Head of caudate nucleus (tissue), 42 donors: ENCODE data around the gene ZNHIT1.
"Not testable (repeated sequence)": the region's sequence is repeated elsewhere in the genome, so short reads cannot be mapped to it uniquely, and the experiment has no call there.

Source experiments
- DNase-seq, 42 donors: peaks; one replicate each; pipeline versions ENCODE4 v3.0.0 to v3.0.0-alpha.2; 2020 to 2021; ENCODE audit warnings: mixed read lengths in 7 of 42
- intact Hi-C: fragments of 100-400 bp; cut with DNase I; formaldehyde crosslinking; loops from one replicate; pipeline ENCODE4 v1.15.0; 2022

Gene ZNHIT1

DNA sequence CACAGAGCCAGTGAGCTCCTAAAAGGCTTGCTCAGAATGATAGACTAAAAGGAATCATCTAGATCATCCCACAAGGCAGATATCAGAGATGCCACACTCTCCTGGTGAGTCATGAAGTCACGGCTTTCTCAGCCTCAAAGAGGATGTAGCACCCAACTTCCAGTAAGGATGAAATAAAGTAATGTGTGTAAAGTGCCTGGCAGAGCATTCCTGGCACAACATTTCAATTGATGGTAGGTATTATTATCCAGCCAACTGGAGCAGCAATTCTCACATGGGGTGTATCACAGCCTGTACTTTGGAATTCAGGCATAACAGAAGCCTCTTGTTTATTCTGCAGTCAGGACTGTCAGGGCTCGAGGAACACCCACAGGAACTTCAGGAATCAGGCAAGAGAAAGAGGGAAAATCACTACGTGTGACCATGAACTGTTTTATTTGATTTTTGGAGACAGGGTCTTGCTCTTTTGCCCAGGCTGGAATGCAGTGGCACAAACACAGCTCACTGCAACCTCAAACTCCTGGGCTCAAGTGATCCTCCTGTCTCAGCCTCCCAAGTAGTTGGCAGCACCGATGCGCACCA lies 32.6 kb upstream of the ZNHIT1 start:
- DNase-seq, result peak in 13 of 42 donors; percentile 15 to 67 (median 45)
- intact Hi-C loops, result no loop called here

DNA sequence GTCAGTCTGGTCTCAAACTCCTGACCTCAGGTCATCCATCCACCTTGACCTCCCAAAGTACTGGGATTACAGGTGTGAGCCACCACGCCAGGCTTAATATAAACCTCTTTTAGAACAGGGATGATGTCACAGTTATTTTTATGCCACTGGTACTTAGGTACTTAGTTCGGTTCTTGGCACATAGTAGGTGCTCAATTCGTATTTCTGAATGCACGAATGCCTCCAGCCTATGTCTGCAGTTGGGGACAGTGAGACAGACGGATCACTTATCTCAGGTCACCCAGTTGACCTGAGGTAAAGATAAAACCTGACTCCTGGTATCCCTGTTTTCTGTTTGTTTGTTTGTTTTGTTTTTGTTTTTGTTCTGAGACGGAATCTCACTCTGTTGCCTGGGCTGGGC lies 31.8 kb upstream of the ZNHIT1 start:
- DNase-seq, result no peak
- intact Hi-C loops, result no loop called here

DNA sequence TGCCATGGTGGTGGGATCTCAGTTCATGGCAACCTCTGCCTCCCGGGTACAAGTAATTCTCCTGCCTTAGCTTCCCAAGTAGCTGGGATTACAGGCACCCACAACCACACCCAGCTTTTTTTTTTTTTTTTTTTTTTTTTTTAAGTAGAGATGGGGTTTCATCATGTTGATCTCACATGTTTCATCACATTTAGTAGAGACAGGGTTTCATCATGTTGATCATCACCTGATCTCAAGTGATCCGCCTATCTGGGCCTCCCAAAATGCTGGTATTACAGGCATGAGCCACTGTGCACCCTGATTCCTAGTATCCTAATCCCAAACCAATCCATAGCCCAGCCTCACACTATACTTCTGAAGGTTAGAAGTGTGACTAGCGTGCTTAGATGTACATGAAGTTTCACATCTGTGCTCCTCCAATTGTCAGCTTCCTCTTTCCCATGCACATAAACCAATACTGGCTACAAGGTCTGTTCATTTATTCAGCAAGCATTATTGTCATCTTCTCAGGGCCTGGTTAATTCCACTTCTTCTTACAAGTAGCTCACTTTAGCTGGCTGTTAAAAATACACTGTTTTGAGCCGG lies 31.0 kb upstream of the ZNHIT1 start:
- no peak for DNase-seq
- intact Hi-C loops, result no loop called here

DNA sequence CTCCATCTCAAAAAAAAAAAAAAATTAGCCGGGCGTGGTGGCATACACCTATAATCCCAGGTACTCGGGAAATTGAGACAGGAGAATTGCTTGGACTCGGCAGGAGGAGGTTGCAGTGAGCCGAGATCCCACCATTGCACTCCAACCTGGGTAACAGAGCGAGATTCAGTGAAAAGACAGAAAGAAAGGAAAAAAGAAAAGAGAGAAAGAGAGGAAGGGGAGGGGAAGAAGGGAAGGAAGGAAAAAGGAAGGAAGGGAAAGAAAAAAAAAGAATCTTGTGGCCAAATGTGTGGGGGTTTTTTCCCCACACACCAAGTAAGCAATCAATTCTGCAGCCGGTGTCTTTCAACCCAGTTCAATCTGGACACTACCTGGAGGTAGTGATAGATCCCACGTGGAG lies 28.9 kb upstream of the ZNHIT1 start:
- intact Hi-C loops, result no loop called here

DNA sequence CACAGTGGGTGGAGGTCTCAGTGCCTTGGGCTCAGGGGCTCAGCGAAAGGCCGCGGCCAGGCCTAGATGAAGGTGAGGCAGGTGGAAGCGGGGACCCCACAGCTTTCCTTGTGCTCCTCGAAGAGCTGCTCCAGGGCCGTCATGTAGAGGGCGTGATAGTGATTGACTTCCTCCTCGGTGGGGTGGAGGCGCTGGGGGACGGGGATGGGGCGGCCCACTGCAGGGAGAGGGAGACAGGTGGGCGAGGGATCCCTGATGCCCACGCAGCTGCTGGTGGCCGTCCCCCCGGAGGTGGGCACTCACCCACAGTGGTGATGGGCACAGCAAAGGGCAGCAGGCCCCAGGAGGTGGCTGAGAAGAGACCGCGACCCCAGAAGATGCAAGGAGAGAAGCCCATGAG lies 22.1 kb upstream of the ZNHIT1 start:
- no peak for DNase-seq
- intact Hi-C loops, result no loop called here

More for the DNA sequence above, 28.9 kb upstream of the ZNHIT1 start:
- no peak for DNase-seq

DNA sequence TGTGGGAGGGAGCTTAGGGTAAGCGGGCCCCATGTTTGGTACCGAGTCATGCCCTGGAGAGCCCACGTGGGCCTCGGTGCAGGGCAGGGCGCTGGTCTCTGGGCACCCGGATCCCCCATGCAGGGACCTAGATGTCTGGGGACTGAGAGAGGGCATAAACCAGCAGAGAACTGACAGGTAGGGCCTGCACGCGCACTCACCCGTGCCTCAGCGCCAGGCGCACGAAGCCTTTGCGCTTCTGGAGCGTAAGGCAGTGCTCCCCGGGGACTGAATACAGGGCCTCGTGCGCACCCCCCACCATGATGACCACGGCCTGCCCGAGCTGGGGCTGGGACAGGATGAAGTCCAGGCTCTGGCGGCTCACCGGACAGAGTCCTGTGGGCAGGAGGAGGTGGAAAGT lies 20.0 kb upstream of the ZNHIT1 start:
- no peak for DNase-seq
- intact Hi-C loops, result no loop called here

DNA sequence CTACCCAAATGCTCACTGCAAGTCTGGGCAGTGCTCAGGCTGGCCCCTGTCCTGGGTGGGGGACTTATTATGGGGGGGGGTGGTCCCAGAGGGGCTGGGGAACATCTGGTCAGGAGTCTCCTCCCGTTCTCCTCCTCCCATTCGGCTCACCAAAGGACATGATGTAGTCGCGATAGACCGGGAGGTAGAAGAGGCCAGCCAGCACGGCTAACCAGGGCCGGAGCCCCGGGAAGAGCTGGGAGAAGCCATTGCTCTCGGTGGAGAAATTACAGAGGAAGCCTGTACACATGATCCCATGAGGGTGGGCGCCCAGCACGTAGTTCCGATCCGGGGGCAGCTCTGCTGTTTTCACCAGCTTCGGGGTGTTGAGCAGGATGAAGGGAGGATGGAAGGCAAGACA lies 19.5 kb upstream of the ZNHIT1 start:
- intact Hi-C loops, result no loop called here
- no peak for DNase-seq

DNA sequence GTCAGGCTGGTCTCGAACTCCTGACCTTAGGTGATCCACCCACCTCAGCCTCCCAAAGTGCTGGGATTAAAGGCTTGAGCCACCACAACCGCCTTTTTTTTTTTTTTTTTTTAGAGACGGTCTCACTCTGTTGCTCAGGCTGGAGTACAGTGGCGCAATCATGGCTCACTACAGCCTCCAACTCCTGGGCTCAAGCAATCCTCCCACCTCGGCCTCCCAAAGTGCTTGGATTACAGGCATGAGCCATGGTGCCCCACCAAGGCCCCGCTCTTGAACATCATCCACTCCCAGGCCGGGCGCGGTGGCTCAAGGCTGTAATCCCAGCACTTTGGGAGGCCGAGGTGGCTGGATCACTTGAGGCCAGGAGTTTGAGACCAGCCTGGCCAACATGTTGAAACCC lies 18.4 kb upstream of the ZNHIT1 start:
- DNase-seq, intact Hi-C loops: not testable (repeated sequence)

DNA sequence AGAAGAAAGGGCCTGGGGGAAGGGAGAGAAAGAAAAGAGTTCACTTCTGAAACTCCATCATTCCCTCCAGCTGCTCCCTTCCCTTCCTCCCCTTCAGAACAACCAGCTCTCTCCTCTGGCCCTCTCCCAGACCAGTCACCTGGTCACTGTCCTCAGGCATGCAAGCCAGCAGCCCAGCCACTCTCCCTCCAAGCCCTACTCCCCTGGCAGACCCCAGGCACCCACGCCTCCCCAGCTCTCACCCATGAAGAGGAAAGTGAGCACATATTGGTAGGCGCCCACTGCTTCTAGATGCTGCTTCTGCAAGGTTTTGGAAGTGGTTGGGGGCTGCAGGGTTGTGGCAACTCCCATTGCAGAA lies 17.5 kb upstream of the ZNHIT1 start:
- intact Hi-C loops, result no loop called here

DNA sequence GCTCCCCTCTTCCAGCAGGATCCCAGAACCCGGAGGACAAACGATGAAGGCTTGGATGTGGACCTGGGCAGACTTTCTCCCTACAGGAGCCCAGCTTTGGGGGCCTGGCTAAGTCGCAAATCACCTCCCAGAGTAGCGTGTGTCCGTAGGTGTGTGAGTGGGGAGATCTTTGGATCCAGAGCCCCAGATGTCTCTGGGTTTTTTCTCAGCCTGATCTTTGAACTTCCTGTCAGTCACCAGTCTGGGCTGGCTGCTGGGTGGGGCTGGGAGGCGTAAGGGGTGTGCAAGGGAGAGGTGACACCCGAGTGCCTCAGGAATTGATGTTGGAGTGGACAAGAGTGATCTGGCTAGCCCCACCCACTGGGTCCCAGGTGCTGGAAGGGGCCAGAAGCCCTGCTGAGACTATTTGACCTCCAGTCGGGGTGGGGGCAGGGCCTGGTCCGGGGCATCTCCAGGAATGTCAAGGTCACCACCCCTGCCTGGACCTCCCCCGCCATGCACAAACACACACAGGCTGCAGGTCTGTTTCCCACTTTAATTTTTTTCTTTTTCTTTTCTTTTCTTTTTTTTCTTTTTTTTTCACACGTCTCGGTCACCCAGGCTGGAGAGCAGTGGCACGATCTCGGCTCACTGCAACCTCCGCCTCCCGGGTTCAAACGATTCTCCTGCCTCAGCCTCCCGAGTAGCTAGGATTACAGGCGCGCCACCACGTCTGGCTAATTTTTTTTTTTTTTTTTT lies 16.9 kb upstream of the ZNHIT1 start, which contains the start of gene MOGAT3:
TSS of gene MOGAT3 (minus strand) at position 175 of the 738 bp plus-strand sequence. CDS start 182 bp downstream, outside the sequence.
- no peak for DNase-seq
- intact Hi-C loops, result no loop called here

More for the DNA sequence above, 17.5 kb upstream of the ZNHIT1 start:
- DNase-seq, result no peak

DNA sequence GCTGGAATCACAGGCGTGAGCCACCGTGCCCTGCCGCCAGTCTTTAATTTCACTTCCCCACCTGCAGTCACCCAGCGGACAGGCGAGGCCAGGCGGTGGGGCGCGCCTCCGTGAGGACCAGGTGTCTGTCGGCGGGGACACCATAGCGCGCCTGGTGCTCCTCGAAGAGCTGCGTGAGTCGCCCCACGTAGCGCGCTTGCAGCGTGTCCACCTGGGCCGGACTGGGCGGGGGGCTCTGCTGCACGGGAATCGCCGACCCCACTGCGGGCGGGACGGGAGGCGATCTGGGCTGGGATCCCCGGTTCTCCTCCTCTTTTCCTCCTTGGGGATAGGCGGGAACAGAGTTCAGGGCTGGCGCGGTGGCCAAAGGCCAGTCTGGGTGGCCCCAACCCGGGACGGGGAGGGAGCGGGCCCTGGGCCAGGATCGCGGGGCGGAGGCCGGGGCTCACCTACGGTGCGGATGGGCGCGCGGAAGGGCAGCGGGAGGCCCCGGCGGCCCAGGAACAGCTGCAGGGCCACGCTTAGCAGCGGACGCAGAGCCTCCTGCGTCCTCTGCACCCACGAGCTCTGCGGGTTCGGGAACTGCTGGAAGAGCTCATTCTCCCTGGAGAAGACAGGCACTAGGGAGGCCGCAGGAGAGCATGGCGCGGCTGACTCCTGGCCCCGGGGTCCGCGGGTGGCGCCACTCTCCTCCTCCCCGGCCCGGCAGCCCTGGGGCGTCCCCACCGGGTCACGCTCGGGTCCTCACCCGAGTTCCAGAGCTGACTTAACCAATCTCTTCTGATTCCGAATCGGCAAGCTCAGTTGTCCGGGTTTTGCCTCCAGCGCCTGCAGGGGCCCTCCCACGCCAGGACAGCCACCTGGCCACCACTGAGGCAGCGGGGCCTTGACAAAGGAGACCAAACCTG lies 16.0 kb upstream of the ZNHIT1 start:
- no peak for DNase-seq

DNA sequence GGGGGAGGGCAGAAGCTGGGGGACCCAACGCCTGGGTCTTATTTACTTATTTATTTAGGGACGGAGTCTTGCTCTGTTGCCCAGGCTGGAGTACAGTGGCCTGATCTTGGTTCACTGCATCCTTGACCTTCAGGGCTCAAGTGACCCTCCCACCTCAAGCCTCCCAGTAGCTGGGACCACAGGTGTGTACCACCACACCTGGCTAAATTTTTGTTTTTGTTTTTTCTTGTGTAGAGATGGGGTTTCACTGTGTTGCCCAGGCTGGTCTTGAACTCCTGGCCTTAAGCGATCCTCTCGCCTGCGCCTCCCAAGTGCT lies 15.4 kb upstream of the ZNHIT1 start:
- intact Hi-C loops, result no loop called here
- no peak for DNase-seq

More for the DNA sequence above, 16.0 kb upstream of the ZNHIT1 start:
- intact Hi-C loops, result no loop called here

DNA sequence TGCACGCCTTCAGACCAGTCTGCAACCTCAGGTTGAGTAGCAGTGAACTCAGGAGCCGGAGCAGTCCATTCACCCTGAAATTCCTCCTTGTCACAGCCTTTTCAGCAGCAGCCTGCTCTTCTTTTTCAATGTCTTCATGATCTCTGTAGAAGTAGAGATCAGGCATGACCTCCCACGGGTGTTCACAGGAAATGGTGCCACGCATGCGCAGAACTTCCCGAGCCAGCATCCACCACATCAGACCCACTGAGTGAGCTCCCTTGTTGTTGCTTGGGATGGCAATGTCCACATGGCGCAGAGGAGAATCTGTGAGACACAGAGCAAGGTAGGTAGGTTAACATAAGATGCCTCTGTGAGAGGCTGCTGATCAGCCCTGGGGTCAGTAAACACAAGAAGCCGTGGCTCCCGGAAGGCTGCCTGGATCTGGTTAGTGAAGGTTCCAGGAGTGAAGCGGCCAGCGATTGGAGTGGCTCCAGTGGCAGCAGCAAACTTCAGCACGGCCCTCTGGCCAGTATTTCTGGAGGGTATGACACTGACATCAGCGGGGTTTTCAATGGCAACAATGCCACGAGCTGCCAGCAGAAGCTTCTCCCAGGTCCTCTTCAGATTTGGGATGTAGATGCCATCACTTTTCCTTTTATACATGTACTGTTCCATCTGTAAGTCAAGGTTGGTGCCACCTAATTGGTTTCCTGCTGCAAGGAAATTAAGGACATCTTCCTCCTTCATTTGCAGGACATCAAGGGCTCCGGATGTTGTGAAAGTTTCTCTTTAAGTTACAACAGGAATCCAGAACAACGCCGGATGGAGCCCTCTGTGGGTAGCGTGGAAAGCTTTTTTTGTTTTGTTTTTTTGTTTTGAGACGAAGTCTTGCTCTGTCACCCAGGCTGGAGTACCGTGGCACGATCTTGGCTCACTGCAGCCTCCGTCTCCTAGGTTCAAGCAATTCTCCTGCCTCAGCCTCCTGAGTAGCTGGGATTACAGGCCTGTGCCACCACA lies 13.9 kb upstream of the ZNHIT1 start:
- intact Hi-C loops, result not testable (repeated sequence)
- peak in 7 of 42 donors; percentile 14 to 48 (median 31) for DNase-seq

DNA sequence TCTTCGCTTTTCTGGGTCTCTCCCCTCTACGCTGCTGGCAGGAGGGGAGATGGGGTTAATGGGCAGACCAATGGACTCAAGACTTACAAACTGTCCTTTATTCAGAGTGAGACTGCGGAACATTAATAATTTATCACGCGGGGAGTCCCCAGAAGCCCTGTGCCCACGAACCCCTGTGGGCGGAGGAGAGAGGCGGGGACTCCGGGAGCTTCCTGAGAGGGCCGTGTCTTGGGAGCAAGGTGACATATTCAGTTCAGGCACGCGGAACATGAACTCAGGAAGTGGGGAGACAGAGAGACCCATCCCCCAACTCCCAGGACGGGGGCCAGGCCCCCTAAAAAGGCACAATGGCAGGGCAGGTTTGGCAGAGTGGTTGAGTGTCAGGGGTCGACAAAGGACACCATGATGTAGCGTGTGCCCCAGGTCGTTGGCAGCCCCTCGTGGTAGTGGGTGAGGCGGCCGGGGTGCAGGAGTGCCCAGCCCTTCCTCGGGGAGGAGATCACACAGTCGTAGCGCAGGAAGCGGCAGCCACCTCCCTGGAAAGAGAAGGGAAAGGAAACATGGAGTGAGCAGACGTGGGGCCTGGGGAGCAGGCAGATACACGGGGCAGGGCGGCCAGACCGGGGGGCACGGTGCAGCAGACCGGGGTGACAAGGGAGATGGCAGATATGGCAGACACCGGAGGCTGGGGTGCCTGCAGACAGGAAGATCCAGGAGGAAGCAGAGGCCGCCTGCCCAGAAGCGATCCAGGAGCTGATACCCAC lies 11.9 kb upstream of the ZNHIT1 start:
- peak in 24 of 42 donors; percentile 7 to 64 (median 36) for DNase-seq
- intact Hi-C loops, result no loop called here

DNA sequence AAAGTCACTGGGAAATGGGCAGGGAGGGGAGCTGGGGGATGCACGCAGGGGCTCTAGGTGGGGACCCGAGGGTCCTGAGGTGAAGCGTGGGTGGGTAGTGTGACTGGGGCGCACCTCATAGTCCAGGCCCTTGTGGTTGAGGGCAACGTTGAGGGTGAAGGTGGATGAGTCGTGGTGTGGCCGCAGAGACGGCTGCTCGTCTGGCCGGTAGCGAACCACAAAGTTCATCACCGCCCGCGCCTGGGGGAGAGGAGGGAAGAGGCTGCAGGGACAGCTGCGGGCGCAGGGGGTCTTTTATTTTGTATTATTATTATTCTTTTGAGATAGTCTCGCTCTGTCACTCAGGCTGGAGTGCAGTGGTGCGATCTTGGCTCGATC lies 11.3 kb upstream of the ZNHIT1 start:
- intact Hi-C loops, result no loop called here

DNA sequence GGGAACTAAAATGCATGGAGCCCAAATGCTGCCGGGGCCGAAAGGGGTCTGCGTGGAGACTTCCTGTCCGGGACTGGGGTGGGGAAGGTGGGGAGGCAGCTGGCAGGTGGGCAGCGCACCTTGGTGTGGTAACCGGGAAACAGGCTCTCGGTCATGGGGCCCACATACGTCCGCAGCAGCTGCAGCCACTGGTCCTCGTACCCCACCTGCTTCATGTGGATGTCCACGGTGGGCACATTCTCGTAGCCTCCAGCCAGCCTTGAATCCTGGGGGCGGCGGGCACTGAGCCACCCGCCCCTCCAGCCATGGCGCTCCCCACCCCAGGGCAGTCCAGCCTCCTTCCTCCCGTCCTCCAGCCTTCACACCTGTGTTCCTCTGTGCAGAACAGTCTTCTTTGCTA lies 10.5 kb upstream of the ZNHIT1 start:
- intact Hi-C loops, result no loop called here
- no peak for DNase-seq

More for the DNA sequence above, 11.3 kb upstream of the ZNHIT1 start:
- no peak for DNase-seq

DNA sequence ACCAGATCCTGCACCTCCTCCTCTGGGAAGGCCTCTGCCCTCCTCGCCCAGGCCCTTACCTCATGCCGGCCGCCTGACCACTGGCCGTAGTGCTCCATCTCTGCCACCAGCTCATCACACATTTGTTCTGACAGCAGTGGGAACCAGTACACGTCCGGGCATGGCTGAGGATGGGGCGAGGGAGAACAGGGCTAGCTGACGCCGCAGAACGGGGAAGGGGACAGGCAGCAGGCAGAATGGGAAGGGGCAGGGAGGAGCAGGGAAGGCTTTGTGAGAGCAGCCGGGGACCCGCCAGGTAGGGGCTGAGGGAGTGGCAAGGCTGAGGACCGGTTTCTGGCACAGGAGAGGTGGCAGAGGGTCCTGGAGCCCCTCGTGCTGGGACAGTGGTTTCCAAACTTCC lies 9.2 kb upstream of the ZNHIT1 start:
- intact Hi-C loops, result no loop called here
- no peak for DNase-seq

DNA sequence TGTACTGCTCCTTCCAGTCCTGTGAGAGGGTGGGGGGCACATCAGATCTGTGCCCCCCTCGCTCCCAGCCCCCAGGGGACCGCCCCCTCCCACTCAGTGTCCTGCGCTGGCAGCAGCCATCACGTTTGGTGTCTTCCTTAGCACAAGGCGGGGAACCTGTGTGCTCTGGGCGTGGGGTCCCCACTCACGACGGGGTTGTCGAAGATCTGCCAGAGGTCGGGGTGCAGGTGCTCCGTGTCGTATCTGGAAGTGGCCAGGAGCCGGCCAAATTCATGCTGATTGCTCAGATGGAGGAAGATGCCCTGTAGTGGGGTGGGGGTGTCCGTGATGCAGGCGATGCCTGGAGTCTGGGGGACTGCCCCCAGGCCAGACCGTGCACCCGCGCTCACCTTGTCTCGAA lies 7.8 kb upstream of the ZNHIT1 start:
- DNase-seq, result no peak
- intact Hi-C loops, result loop anchor here (10.0 kb wide), 1 partner anchor 75 kb away; no protein-coding TSS in a partner anchor
